ENCODE measurements around the gene ZCCHC10. TPM values are rescaled to one million over a fixed set of nuclear protein-coding genes. Genes with fewer than 3 reads are reported as not detected.
A peak's percentile ranks its signal among the peaks of the same experiment; 100 is the strongest.

The ZCCHC10 gene
- total and polyA plus RNA-seq, 9 of the 15 experiments (the other 6 are each of a cell fraction or from before 2014, with no cell fraction given): 11.9 to 146 (median 51.8) TPM

GRCh38 chr5:132963171-132964104, 62.9 kb downstream of the ZCCHC10 start, which contains the start of gene AFF4 (continued):
- TF ChIP-seq ETV6 (IDR thresholded peaks at IDR 0.05; ENCODE audit: borderline replicate concordance in 1 of 2, low read depth in 2 of 2, low read length in 1 of 2) (0 out of 4 replicates have a peak, but pooled peaks of 1 of the 2 experiments have one; percentile 42), ETV6 (CRISPR knock-in tag; IDR thresholded peaks at IDR 0.05; ENCODE audit: borderline replicate concordance) (no peak; the same call in 1 of the 2 replicates), MXI1 (IDR thresholded peaks at IDR 0.05; ENCODE audit: low read depth, low read length) (no peak), DDX20 (tag; IDR thresholded peaks at IDR 0.05; ENCODE audit: low read depth) (no peak), KAT8 (IDR thresholded peaks at IDR 0.05; ENCODE audit: low read depth) (no peak), CBFA2T2 (conservative IDR thresholded peaks at IDR 0.05) (peak; percentile 97), MIER1 (IDR thresholded peaks at IDR 0.05; ENCODE audit: low read depth) (no peak), SPI1 (IDR thresholded peaks at IDR 0.05; ENCODE audit: borderline replicate concordance, low read depth, low read length) (no peak), ELK1 (CRISPR knock-in tag; IDR thresholded peaks at IDR 0.05) (no peak), NFE2L1 (tag; IDR thresholded peaks at IDR 0.05; ENCODE audit: borderline replicate concordance, low read depth) (no peak), ZNF695 (CRISPR knock-in tag; IDR thresholded peaks at IDR 0.05) (no peak), EGR1 (conservative IDR thresholded peaks at IDR 0.05) (peak; percentile 95), ARNT (IDR thresholded peaks at IDR 0.05) (no peak), NFYB (IDR thresholded peaks at IDR 0.05; ENCODE audit: extremely low read depth, insufficient read length) (no peak), SNRNP70 (optimal IDR thresholded peaks at IDR 0.05; ENCODE audit: low read depth, low read length) (no peak), DACH1 (IDR thresholded peaks at IDR 0.05; ENCODE audit: partially characterized antibody) (peak; percentile 94), POLR2AphosphoS2 (IDR thresholded peaks at IDR 0.05; ENCODE audit: low read length) (peak; percentile 58; the same call in 1 of the 2 replicates), MTF1 (CRISPR knock-in tag; IDR thresholded peaks at IDR 0.05; ENCODE audit: borderline replicate concordance) (no peak), PTBP1 (IDR thresholded peaks at IDR 0.05; ENCODE audit: low read depth, low read length) (no peak), AFF1 (IDR thresholded peaks at IDR 0.05; ENCODE audit: low read depth in 1 of 2, partially characterized antibody in 2 of 2) (no peak), GTF2A2 (tag; IDR thresholded peaks at IDR 0.05) (0 out of 2 replicates have a peak, but pooled peaks have one; percentile 37)
- TF ChIP-seq, protein P1, sequence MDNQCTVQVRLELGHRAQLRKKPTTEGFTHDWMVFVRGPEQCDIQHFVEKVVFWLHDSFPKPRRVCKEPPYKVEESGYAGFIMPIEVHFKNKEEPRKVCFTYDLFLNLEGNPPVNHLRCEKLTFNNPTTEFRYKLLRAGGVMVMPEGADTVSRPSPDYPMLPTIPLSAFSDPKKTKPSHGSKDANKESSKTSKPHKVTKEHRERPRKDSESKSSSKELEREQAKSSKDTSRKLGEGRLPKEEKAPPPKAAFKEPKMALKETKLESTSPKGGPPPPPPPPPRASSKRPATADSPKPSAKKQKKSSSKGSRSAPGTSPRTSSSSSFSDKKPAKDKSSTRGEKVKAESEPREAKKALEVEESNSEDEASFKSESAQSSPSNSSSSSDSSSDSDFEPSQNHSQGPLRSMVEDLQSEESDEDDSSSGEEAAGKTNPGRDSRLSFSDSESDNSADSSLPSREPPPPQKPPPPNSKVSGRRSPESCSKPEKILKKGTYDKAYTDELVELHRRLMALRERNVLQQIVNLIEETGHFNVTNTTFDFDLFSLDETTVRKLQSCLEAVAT (IDR thresholded peaks at IDR 0.05): no peak
